D721Med (cell line): ENCODE results near the gene CATSPER4.

Experiments
- DNase-seq: peaks from one replicate; pipeline ENCODE4 v3.0.0; 2011; ENCODE audit warnings: low spot score; ENCODE audit not compliant: insufficient read length
- FAIRE-seq: peaks from 2 replicates; lab custom pipeline; 2011; peaks lifted over from hg19 to GRCh38; lab: Jason Lieb, UNC
- TF ChIP-seq, protein P1 (sequence below): IDR thresholded peaks from 2 replicates; pipeline ENCODE4 v1.5.1; 2012; ENCODE audit warnings: mild to moderate bottlenecking, control low read depth; ENCODE audit not compliant: insufficient read depth; ENCODE audit errors: missing control alignments

CATSPER4 gene

DNA sequence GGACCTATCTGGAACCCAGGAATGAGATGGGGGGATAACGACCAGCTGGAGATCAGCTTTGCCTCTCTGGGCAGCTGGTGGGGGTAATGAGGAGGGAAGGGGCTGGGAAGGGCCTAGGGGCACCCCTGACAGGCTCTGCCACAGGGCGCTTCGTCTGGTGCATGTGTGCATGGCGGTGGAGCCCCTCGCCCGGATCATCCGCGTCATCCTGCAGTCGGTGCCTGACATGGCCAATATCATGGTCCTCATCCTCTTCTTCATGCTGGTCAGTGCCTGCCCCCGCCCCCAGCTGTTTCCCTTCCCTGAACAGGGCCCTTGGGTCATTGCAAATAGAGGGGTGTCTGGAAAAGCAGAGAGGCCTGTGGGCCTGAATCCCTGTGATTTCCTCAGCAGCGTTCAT, 7.4 kb downstream of the CATSPER4 start:
- no peak for DNase-seq
- FAIRE-seq = no peak
- TF ChIP-seq, protein P1, sequence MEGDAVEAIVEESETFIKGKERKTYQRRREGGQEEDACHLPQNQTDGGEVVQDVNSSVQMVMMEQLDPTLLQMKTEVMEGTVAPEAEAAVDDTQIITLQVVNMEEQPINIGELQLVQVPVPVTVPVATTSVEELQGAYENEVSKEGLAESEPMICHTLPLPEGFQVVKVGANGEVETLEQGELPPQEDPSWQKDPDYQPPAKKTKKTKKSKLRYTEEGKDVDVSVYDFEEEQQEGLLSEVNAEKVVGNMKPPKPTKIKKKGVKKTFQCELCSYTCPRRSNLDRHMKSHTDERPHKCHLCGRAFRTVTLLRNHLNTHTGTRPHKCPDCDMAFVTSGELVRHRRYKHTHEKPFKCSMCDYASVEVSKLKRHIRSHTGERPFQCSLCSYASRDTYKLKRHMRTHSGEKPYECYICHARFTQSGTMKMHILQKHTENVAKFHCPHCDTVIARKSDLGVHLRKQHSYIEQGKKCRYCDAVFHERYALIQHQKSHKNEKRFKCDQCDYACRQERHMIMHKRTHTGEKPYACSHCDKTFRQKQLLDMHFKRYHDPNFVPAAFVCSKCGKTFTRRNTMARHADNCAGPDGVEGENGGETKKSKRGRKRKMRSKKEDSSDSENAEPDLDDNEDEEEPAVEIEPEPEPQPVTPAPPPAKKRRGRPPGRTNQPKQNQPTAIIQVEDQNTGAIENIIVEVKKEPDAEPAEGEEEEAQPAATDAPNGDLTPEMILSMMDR = no peak

DNA sequence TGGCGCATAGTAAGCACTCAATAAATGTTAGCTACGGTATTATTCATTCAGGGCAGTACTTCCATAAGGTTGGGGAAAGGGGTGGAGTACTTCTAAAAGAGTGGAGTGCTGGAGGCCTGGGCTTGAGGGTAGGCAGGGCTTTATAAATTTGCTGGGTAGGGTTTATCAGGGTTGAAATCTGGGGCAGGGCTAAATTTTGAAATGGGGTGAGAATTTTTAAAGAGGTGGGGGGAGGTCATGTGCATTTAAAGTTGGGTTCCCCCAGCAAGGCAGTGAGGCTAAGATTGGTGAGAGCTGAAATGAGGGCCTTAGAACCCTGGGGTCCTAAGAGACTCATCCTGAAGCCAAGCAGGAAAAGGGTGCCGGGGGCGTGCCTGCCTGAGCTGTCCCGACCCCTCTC, 10.0 kb downstream of the CATSPER4 start:
- TF ChIP-seq, protein P1 = no peak
- FAIRE-seq = no peak
- DNase-seq = no peak

DNA sequence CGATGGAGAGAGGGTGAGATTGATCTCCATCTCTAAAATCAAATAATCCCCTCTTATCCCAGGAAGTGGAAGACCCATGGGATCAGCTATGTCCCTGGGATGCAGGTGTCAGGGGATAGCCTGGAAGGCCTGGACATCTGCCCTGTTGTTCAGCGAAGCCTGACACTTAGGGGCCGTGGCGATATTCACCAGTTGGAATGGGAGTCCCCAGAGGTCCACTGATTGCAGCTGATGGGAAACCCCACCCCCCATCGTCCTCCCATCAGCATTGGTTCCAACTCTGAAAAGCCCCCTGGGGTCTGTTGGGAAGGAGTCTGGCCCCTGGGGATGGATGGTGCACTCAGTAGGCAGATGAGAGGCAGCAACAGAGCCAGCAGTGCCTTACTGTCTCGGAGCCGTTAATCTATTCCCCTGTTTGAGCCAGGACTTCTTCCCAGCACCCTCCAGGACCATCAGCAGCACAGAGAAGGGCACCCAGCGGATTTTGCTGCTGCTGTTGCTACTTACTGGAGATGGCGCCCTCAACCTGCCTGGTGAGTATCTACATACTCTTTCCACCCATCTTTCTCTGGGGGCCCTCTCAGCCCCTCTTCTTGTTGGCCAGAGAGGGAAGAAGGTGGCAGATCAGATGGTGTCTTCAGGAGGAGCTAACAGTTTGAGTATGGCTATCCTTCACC, 13.4 kb downstream of the CATSPER4 start:
- FAIRE-seq = no peak
- DNase-seq = no peak
- TF ChIP-seq, protein P1 = no peak

DNA sequence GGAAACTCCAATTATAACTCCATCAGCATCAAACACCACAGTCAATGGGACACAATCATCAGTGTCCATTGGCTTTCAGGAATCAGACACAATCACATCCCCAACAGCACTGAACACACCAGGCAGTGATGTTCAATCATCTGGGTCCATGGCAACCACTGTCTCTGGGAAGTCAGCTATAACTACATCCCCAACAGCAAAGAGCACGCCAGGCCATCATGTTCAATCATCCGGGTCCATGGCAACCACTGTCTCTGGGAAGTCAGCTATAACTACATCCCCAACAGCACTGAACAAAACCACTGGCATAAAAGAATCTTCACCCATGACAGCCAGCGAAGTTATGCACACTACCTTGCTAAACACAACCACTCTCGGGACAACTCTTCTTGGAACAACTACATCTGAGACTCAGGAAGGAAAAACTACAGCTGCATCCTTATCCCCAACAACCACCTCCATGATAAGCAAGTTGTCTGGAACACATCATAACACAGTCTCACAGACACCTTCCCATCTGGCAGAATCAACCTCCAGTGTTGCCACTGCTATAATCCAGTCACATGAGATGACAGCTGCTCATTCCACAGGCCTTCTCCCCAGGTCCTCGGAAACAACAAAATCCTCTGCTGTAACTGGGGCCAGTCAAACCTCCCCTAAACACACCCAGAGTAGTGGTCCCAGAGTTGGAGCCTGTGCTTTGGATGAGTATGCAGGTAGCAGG, 19.9 kb downstream of the CATSPER4 start:
- no peak for FAIRE-seq
- TF ChIP-seq, protein P1 = no peak
- DNase-seq = no peak

DNA sequence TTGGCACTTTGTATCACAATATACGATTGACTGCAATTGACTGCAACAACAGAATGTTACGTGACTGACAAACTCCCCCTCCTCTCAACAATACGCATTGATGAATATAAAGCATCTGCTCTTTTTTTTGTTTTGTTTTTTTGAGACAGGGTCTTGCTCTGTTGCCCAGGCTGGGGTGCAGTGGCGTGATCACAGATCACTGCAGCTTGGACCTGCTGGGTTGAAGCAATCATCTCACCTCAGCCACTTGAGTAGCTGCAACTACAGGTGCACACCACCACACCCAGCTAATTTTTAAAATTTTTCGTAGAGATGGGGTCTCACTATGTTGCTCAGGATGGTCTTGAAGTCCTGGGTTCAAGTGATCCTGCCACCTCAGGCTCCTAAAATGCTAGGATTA, 22.3 kb downstream of the CATSPER4 start:
- TF ChIP-seq, protein P1 = no peak
- DNase-seq = no peak
- FAIRE-seq = no peak

DNA sequence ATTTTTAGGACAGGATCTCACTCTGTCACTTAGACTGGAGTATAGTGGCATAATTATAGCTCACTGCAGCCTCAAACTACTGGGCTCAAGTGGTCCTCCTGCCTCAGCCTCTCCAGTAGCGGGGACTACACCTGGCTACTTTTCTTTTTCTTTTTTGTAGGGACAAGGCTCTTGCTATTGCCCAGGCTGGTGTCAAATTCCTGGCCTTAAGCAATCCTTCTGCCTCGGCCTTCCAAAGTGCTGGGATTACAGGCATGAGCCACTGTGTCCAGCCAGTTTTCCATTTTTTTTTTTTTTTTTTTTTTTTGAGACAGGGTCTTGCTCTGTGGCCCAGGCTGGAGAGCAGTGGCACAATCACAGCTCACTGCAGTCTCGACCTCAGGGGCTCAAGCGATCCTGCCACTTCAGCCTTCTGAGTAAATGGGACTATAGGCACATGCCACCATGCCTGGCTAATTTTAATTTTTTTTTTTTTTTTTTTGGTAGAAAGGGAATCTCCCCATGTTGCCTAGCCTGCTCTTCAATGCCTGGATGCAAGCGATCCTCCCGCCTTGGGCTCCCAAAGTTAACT, 23.0 kb downstream of the CATSPER4 start:
- DNase-seq (no peak), FAIRE-seq (no peak)
- TF ChIP-seq, protein P1 = no peak
